ENCODE results near the gene KRTAP3-3.
"Not testable (repeated sequence)": the region's sequence is repeated elsewhere in the genome, so short reads cannot be mapped to it uniquely, and the experiment has no call there.

KRTAP3-3 gene

GRCh38 chr17:40993839-40994238, at the start of gene KRTAP3-3:
TSS of gene KRTAP3-3 (minus strand) at chr17:40994164. CDS start at chr17:40994097, 67 bp downstream.
- no peak for DNase-seq

GRCh38 chr17:41042953-41043352, 49.0 kb upstream of the KRTAP3-3 start:
- DNase-seq = no peak

GRCh38 chr17:41040783-41041571, 47.0 kb upstream of the KRTAP3-3 start, which contains the start of gene KRTAP1-1:
TSS of gene KRTAP1-1 (minus strand) at chr17:41041450. CDS start at chr17:41041397, 53 bp downstream.
- not testable (repeated sequence) for DNase-seq

- DNase-seq = no peak
These were observed 43.9 kb upstream of the KRTAP3-3 start for GRCh38 chr17:41037853-41038350.

- DNase-seq = not testable (repeated sequence)
These were observed 40.5 kb upstream of the KRTAP3-3 start, which contains the start of gene KRTAP1-3 for GRCh38 chr17:41034346-41034935. TSS of gene KRTAP1-3 (minus strand) at chr17:41034874. CDS start at chr17:41034821, 53 bp downstream.

- no peak for DNase-seq
These were observed 35.8 kb upstream of the KRTAP3-3 start, which contains the start of gene KRTAP1-4 for GRCh38 chr17:41029633-41030245. TSS of gene KRTAP1-4 (minus strand) at chr17:41030195. CDS start at chr17:41030078, 117 bp downstream.

GRCh38 chr17:41026715-41027471, 32.9 kb upstream of the KRTAP3-3 start, which contains the start of gene KRTAP1-5:
TSS of gene KRTAP1-5 (minus strand) at chr17:41027208. CDS start at chr17:41027155, 53 bp downstream.
- no peak for DNase-seq

GRCh38 chr17:41024697-41025096, 30.7 kb upstream of the KRTAP3-3 start:
- no peak for DNase-seq

- DNase-seq = no peak
These were observed 26.4 kb upstream of the KRTAP3-3 start for GRCh38 chr17:41020336-41020735.

GRCh38 chr17:41019415-41019814, 25.5 kb upstream of the KRTAP3-3 start:
- no peak for DNase-seq

- no peak for DNase-seq
These were observed 24.6 kb upstream of the KRTAP3-3 start for GRCh38 chr17:41018541-41018940.

GRCh38 chr17:41016578-41017215, 22.7 kb upstream of the KRTAP3-3 start:
- DNase-seq = no peak

GRCh38 chr17:41015454-41015853, 21.5 kb upstream of the KRTAP3-3 start:
- DNase-seq = no peak

GRCh38 chr17:41013606-41014005, 19.6 kb upstream of the KRTAP3-3 start:
- no peak for DNase-seq

- DNase-seq = no peak
These were observed 19.2 kb upstream of the KRTAP3-3 start for GRCh38 chr17:41013181-41013580.

GRCh38 chr17:41012326-41013120, 18.6 kb upstream of the KRTAP3-3 start:
- DNase-seq = no peak

GRCh38 chr17:41010441-41010840, 16.5 kb upstream of the KRTAP3-3 start:
- DNase-seq = no peak

- no peak for DNase-seq
These were observed 16.0 kb upstream of the KRTAP3-3 start for GRCh38 chr17:41009936-41010335.

GRCh38 chr17:41009301-41009760, 15.4 kb upstream of the KRTAP3-3 start:
- no peak for DNase-seq

GRCh38 chr17:41008811-41009210, 14.8 kb upstream of the KRTAP3-3 start, which contains the start of gene KRTAP3-1:
TSS of gene KRTAP3-1 (minus strand) at chr17:41009128. CDS start at chr17:41009074, 54 bp downstream.
- DNase-seq = no peak

- no peak for DNase-seq
These were observed 10.4 kb upstream of the KRTAP3-3 start for GRCh38 chr17:41004397-41004796.

Data from stimulated activated CD4-positive, alpha-beta T cell treated with anti-CD3 and anti-CD28 coated beads, Interleukin-4, amount 100 ng/mL, for 1 hour (primary cell).